GM12801 (cell line): ENCODE data around the gene PRKAB2.

ENCODE experiments used
- TF ChIP-seq, protein P1 (sequence below): IDR thresholded peaks from one replicate; pipeline ENCODE4 v1.5.1; 2011; ENCODE audit warnings: control low read depth; ENCODE audit not compliant: insufficient read length; ENCODE audit errors: extremely low read depth

Gene PRKAB2

DNA sequence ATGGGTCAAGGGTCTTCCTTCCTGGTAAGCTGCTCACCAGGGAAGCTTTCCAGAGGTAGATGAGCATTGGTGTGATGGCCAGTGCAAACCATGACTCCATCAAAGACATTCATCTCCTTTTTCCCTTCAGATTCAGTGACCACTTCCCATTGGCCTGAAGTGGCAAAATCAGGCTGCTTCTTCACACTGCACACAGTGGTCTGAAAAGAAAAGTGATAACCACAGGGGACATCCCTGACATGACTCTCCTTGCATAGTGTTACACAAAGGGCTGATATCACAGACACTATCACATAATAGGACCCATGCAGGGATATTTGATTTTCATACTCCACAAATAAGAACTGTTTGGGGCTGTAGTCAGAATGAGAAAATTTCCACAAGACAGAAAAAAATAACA, 41.0 kb upstream of the PRKAB2 start:
- TF ChIP-seq, protein P1, sequence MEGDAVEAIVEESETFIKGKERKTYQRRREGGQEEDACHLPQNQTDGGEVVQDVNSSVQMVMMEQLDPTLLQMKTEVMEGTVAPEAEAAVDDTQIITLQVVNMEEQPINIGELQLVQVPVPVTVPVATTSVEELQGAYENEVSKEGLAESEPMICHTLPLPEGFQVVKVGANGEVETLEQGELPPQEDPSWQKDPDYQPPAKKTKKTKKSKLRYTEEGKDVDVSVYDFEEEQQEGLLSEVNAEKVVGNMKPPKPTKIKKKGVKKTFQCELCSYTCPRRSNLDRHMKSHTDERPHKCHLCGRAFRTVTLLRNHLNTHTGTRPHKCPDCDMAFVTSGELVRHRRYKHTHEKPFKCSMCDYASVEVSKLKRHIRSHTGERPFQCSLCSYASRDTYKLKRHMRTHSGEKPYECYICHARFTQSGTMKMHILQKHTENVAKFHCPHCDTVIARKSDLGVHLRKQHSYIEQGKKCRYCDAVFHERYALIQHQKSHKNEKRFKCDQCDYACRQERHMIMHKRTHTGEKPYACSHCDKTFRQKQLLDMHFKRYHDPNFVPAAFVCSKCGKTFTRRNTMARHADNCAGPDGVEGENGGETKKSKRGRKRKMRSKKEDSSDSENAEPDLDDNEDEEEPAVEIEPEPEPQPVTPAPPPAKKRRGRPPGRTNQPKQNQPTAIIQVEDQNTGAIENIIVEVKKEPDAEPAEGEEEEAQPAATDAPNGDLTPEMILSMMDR: no peak

DNA sequence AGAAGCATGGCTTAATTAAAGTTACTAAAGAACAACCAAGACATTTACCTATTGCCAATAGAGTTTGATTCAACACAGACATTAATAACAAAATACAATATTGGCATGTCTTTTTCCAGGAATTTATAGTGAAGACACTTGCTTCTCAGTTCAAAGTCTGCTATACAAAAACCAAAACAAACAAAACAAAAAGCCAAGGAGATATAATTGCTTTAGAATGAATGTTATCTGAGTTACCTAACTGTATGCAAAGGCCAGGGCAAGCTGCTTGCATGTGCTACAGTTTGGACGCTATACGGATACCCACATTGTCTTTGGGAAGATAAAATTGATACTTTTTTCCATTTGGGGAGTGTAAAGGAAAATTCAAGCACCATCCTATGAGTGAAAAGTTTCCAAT, 39.3 kb upstream of the PRKAB2 start:
- TF ChIP-seq, protein P1: no peak

DNA sequence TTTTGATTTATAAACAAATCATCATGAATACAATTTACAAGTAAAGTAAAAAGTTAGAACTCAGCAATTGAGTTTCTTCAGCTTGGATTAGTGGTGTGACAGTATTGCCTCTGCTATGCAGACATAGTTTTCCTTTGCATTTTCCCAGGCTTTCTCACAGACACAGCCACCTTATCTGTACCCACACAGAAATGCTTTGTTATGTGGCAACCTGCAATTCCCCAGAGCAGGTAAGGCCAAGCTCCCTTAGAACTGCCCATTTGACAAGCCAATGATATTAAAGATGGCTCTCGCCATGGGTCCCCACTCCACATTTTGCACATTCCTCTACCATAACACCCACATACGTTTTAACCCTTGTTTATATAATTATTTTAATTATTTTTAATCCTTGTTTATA, 38.7 kb upstream of the PRKAB2 start:
- TF ChIP-seq, protein P1: no peak

DNA sequence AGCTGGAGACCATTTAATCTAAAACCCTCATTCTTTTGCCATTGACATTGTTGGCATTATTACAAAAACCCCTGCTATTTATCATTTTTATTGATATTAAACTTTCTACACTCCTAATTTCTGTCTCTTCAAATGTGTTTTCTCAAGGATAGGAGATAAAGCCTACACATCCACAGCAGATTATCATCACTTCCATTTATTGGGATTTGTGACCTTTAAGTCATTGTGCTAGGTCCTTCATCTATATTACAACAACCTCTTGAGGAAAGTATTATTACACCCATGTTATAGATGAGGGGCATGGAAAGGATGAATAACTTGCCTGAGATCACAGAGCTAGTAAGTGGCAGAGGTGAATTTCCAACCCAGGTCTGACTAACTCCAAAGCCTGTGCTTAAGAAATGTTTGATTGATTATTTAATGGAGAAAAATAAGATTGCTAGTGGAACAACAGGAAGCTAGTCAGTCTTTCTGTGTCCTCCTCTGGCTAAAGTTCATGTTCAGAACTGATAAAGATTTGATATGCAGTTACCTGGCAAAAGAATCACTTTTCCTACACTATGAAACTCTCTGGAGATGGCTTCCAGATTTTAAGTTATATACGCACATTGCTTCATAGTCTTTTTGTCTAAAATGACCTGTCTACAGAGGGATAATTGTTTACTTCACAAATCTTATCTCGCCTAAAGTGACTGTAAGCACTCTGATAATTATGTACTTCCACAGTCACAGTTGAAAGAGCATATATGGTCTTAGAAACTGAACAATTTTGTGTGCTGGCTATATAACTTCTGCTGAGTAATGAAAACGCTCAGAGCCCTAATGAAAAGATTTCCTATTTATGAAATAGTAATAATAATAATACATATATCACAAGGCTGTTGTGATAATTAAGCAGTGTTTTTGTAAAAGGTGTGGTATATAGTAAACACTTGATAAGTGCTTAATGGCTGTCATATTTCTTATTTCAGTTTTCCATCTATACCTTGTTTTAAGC, 37.9 kb upstream of the PRKAB2 start:
- TF ChIP-seq, protein P1: no peak

DNA sequence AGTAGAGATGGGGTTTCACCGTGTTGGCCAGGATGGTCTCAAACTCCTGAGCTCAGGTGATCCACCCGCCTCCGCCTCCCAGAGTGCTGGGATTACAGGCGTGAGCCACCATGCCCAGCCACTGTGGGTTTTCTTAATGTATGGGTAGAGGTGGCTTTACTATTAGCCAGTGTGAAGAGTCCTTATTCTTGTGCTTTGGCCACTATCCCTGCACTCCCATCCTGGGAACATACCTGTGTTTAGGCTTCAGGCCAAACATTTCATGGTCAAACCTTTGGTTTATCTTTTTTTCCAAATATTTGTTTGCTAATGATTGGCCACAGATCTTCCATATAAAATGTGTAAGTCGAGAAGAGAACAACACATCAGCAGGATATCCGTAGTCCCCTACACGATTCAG, 36.3 kb upstream of the PRKAB2 start:
- TF ChIP-seq, protein P1: no peak

DNA sequence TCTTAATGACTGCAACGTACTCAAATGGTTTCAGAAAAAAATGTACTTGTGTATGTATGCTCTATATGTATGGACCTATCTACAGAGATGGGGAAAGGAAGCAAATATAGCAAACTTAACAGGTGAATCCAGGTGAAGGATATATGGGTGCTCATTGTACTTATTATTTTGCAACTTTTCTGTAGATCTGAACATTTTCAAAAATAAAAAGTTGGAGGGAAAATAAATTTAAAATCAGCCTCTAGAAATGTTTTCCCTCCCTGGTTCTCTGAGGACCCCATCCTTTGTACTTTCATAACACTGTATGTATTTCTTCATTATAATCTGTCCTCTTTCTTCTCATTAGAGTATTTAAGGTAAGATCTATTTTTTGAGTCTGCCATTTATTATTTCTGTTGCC, 34.9 kb upstream of the PRKAB2 start:
- TF ChIP-seq, protein P1: no peak

DNA sequence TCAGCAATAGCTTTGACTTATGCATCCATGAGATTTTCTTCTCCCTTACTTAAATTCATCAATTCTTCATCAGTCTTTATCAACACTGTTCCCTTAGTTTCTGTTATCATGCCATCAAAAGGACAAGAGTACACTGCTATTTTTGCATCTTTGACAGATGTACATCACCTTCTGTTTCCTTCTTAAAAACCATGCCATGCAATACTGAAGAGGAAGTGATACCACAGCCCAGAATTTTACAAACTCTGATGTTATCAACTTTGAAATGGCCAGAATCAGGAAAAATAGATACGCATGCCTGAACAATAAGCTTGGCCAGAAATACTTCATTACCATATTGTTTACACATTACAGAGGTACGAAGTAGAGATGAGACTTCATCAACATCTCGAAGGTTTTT, 31.8 kb upstream of the PRKAB2 start:
- TF ChIP-seq, protein P1: no peak
